Midbrain (tissue), 1 donor: ENCODE results near the gene INMT.
A peak's percentile ranks its signal among the peaks of the same experiment; 100 is the strongest.

ENCODE experiments used
- DNase-seq: peaks from one replicate; lab custom pipeline; 2025; lab: John Stamatoyannopoulos, UW

The INMT gene

GRCh38 chr7:30728591-30729100 is 23.3 kb upstream of the INMT start:
- no peak for DNase-seq

DNA sequence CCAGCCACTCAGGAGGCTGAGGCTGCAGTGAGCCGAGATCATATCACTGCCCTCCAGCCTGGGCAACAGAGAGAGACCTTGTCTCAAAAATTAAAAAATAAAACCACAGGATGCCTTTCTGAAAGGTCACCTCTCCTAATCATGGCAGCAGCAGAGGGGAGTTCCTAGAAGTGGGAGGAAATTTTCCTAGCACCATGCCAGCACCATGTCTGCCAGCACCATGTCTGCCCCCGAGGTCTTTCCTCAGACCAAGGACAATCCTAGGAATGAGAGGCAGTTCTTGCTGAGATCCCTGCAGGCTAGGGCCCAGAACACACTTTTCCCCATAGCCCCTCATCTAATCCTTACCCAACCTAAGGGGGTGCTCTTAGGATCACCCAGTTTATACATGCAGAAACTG is 22.3 kb upstream of the INMT start:
- no peak for DNase-seq

- no peak for DNase-seq
Observed at GRCh38 chr7:30730097-30730496, 21.8 kb upstream of the INMT start.

- no peak for DNase-seq
Observed at GRCh38 chr7:30730996-30731395, 20.9 kb upstream of the INMT start.

DNA sequence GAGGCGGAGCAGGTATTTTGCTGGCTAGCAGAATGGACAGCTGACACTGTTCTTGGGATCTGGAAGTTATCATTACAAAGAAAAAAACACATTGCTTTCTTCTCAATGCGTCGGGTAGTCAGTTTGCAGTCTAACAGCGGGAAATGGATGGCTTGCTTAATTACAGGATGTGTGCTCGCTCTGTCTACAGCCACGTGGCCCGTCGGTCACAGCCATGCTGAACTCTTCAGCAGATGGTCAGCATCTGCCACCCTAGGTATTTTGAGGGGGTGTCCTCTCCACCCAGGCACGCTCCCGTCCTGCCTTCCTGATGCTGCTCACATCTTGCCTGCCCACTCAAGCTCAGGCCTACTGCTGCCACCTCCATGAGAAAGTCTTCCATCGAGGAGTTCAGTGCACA is 20.4 kb upstream of the INMT start:
- DNase-seq: no peak

GRCh38 chr7:30732606-30733005 is 19.3 kb upstream of the INMT start:
- DNase-seq: no peak

DNA sequence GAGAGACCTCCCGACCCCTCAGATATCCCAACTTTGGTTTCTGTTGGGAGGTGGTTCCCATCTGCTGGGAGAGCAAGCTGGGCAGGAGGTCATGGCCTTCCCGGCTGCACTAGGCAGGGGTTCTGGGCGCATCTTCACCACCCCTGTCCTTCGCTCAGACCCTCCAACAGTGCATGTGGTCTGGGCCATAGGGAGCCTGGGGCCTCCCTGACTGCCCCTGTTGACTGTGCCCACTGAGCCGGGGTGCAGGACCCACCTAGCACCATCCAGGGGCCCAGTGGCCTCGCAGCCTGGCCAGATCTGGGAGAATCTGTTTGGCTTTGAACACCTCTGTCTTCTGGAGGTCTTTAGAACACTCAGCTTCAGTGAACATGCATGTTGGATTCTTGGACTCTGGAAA is 18.7 kb upstream of the INMT start:
- DNase-seq: no peak

- no peak for DNase-seq
Observed at GRCh38 chr7:30733691-30734090, 18.2 kb upstream of the INMT start.

DNA sequence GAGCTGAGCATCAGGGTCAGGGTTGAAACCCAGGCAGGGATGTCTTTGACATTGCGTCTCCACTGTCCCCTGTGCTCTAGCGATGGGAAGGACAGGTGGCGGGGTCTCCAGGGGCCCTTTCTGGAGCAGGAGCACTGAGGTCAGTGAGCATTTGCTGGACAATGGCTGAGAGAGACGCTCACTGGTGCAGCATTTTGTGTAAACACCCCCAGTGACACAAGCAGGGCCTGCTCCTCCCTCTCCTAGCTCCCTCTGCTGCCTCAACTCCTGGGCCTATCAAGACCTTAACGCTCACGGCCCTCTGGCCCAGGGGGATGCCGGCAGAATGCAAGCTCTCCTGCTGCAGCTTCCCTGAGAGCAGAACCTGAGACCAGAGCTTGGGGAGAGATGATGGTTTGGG is 17.4 kb upstream of the INMT start:
- no peak for DNase-seq

DNA sequence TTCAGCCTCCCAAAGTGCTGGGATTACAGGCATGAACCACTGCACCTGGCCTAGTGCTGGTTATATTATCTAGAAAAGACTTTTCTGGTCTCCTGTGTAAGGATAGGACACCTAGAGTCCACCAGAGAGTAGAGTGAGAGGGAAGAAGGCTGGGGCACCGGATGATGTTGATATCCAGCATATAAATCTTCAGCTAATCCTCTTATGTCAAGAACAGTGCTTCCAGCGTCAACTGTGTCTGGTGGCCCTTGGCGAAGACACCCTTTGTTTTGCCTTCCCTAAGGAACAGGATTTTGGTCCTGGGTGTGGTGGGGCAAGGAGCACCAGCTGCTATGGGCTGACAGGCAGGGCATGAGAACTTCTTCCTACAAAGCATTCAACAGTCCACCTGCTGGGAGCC is 16.3 kb upstream of the INMT start:
- no peak for DNase-seq

DNA sequence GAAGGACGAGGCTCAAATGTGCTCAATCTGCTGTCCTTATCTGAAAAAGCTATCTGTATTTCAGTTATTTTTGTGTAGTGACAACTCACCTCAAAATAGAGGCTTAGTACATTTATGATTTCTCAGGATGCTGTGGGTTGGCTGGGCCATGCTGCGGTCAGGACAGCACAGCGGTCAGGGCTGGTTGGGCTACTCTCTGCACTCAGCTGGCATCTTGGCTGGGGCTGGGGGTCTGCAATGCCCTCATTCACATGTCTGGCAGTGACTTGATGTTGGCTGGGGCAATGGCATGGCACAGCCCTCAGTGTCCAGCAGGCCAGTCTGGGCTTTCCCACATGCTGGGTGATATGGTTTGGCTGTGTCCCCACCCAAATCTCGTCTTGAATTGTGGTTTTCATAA is 15.6 kb upstream of the INMT start:
- no peak for DNase-seq

GRCh38 chr7:30738026-30738915 is 13.7 kb upstream of the INMT start:
- DNase-seq: no peak

GRCh38 chr7:30739691-30740090 is 12.2 kb upstream of the INMT start:
- DNase-seq: no peak

GRCh38 chr7:30740417-30741181 is 11.3 kb upstream of the INMT start:
- peak; percentile 76 for DNase-seq

DNA sequence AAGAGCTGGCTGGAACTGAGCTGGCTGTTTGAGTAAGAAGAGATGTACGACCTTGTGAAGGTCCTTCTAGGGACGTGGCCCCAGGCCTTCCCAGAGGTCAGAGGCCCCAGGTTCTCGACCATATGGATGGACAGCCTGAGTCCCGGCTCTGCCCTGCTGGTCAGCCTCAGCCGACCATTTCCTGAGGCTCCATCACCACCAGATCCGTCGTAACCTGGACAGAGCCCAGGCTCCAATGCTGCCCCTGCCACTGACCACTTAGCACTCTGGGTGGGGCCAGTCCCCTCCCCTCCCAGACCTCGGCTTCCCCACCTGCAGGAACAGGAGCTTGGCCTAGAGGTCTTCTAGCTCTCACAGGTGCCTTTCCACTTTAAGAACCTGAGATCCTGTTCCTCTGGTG is 10.6 kb upstream of the INMT start:
- DNase-seq: no peak

DNA sequence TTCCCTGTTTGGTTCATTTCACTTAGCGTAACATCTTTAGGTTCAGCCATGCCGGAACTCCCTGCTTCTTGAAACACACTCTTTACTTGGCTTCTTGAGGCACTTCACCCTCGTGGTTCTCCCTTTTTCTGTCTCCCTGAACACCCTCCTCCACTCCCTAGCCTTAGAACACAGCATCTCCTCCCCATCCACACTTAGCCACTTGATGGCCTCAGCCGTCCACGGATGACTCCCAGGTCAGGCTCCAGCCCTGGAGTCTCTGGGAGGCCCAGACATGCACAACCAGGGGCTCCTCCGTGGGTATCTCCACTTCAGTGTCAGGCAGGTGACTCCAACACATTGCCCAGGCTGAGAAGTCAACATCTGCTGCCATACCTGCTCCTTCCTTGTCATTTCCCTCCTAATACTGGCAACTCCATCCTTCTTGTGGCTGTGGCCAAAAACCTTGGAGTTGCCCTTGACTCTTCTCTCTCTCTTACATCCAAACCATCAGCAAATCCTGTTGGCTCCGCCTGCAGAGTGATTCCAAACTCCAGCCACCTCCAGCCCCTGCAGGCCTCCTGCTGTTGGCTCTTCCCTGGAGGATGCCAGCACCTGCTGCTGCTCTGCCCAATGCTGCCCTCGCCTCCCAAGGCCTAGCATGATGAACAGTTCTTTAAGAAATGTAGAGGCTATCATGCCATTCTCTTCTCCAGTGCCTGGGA is 8.4 kb upstream of the INMT start:
- DNase-seq: no peak

DNA sequence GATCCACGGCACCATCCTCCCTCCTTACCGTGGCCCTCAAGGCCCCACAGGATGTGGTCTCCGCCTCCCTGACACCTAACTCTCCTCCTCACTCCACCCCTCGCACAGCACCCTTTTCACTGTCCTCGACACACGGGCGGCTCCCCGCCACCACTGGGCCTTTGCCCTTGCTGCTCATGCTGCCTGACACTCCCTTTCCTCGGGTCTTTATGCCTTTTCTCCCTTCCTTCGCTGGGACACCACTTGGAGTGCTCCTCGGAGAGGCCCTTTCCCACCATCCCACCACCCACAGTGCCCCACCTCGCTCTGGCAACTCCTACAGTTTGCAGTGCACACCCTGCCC is 7.9 kb upstream of the INMT start:
- DNase-seq: no peak

- no peak for DNase-seq
Observed at GRCh38 chr7:30745261-30745941, 6.5 kb upstream of the INMT start.

- DNase-seq: no peak
Observed at GRCh38 chr7:30750010-30750409, 1.9 kb upstream of the INMT start.

- DNase-seq: peak; percentile 71
Observed at GRCh38 chr7:30750683-30751650, 968 bp upstream of the INMT start.

GRCh38 chr7:30752484-30752883 is 549 bp downstream of the INMT start:
- DNase-seq: no peak
